GM21786 (cell line): ENCODE data around the gene SLC2A2.
"Not testable (repeated sequence)": the region's sequence is repeated elsewhere in the genome, so short reads cannot be mapped to it uniquely, and the experiment has no call there.

Source experiments
- ATAC-seq: cut with Tn5 transposase; IDR thresholded peaks from one replicate; pipeline ENCODE4 v1.9.1; 2021; ENCODE audit not compliant: unreplicated experiment

Gene SLC2A2

DNA sequence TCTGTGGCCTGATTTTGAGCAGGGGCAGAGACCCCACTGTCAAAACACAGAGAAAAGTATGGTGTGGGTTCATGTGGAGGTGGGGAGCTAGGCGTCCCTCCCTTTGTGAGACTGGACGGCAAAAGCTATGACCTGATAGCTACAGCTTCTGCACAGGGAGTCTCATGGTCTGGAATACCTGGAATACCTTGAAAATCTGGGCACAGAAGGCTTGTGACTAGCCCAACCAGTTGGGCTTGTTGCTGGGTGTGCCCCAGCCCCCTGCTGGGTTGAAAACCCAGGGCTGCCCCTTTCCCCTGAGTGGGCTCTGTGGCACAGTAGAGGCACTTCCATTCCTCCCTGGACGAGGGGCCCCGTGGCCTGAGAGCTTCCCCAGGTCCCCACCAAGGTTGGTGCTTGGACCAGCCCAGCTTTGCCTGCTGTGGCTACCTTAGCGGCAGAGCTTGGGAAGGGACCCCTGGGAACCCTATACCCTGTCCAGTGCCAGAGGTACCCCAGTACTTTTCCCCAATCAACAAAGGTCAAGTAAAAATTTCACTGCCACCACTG is 37.3 kb downstream of the SLC2A2 start:
- ATAC-seq: no peak

DNA sequence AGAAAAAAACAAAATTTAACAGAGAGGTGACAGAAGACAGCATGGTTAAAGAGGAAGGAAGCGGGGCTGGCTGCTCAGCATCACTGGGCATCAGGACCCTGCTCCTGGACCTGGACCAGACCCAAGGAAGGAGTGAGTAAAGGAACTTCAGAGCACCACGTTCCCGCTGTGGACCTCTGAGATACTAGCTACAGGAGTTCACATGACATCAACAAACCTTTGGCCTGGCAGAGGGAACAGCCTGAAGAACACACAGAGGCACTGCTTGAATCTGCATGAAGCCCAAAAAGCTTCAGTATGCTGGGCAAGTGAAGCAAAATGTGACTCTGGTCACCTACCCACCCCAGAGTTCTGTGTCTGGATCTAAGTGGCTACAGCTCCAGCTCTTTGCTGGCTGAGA is 38.1 kb downstream of the SLC2A2 start:
- no peak for ATAC-seq

DNA sequence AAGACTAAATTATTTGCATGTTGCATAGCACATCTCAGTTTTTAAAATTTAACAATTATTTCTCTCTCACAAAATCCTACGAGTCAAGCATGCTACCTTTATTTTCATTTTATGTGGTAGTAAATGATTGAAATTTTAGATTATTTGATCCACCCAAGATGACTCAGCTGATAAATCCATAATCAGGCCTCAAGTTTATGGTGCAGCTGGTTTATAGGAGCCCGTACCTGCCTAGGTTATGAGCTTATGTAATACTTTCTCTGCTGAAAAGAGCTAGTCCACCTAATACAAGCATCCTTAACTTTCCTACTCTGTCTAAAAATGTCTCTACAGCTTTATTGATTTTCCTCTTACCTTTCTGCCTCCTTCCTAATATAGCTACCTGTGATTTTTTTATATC is 41.2 kb downstream of the SLC2A2 start:
- no peak for ATAC-seq

DNA sequence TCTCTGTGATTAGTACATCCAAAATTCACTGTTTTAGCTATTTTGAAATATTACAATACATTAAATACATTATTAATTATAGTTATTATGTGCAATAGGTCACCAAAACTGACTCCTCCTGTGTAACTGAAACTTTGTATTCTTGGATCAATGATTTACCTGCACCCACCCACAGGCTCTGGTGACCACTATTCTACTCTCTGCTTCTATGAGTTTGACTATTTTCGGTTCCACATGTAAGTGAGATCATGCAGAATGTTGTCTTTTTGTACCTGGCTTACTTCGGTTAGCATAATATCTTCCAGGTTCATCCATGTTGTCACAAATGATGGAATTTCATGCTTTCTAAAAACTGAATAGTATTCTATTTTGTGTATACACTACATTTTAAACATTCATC is 43.8 kb downstream of the SLC2A2 start:
- peak; percentile 97 for ATAC-seq

DNA sequence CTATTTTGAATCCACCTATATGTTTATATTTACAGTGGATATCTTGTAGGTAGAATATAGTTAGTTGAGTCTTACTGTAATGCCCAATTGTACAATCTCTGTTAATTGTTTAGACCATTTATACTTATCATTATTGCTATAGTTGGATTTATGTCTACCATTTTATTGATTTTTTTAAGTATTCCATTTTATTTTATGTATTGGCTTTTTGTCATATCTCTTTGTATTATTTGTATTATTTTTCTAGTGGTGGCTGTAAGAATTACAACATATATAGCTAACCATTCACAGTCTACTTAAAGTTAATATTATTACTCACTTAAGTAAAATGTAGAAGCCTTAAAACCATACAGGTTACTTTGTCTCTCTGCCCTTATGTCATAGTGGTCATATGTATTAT is 46.1 kb downstream of the SLC2A2 start:
- no peak for ATAC-seq

DNA sequence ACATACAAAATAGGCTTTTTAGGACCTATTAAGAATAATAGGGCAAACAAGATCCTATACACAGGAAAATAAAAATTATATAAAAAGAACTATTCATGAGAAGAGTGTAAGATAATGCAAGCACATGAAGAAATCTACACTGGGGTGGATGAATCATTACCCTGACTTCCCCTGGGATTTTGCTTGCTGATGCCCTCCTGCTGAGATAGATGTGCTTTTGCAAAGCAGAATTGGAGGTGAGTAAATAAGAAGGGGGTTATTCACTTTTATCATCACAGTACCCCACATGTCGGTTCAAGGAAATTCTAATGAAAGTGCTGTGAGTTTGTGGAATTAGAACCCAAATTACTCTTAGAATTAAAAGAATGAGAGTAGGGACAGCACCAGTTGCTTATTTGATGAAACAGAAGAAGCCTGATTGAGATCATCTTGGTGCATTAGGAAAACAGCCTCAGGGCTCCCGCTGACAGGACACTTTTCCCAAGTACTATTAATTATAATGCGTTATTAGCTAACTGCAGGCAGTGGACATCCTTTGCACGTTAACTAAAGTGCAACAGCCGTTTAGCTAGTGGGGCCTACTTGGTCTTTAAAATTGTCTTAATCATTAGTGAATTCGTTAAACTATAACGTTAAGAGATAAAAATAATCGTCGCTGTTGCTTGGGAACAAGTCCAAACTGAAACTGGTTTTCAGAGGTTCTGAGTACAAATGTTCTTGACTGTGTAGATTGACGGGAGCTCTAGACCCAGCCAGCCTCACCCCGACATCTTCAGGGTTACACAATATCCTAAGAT is 48.4 kb downstream of the SLC2A2 start:
- no peak for ATAC-seq

DNA sequence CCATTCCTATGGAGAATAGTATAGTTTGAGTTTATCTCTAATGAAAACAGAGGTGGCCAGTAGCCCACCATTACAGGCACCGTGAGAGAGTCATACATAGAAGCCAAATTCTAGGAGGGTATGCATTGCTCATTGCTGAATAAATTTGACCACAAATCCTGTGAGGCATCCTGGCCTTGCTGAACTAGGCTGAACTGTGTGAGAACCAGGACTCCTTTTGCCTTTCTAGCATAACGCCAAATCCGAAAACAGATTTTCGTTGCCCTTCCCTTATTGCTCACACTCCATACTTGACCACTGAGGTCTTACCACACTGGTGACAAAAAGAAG is 50.4 kb downstream of the SLC2A2 start:
- no peak for ATAC-seq

DNA sequence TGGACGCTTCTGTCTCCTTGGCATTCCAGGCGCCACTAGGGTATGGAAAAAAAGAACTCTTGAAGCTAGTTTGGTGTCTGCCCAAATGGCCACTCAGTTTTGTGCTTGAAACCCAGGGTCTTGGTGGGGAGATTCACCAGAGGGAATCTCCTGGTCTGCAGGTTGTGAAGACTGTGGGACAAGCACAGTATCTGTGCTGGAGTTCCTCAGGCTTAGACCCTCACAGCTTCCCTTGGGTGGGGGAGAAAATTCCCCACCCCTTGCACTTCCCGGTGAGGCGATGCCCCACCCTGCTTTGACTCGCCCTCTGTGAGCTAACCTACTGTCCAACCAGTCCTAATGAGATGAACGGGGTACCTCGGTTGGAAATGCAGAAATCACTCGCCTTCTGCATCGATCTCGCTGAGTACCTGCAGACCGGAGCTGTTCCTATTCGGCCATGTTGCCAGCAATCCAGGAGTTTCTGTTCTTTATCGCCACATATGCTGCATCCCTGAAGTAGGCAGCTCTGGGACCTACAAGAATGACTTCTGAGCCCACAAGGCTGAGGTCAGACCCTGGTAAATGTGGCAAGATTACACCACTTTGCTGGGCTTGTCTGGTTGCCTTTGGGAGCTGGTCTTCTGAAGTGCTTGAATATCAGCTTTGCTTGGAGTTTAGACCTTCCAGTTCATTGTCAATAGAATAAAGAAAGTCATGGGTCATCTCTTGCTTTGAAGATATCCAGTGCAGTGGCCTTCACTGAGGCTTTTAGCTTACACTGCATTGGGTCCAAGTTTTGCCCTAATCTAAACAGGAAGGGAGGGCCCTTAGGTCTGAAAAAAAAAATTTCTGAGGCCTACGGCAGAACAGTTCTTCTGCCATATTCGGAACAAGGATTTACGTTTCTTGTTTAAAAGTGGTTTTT is 51.0 kb downstream of the SLC2A2 start:
- ATAC-seq: no peak

DNA sequence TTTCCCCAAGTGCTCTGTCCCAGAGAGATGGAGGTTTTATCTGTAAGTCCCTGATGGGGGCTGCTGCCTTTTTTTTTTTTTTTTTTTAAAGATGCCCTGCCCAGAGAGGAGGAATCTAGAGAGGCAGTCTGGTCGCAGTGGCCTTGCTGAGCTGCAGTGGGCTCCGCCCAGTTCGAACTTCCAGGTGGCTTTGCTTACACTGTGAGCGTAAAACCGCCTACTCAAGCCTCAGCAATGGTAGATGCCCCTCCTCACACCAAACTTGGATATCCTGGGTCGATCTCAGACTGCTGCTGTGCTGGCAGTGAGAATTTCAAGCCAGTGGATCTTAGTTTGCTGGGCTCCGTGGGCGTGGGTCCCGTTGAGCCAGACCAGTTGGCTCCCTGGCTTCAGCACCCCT is 51.6 kb downstream of the SLC2A2 start:
- no peak for ATAC-seq

DNA sequence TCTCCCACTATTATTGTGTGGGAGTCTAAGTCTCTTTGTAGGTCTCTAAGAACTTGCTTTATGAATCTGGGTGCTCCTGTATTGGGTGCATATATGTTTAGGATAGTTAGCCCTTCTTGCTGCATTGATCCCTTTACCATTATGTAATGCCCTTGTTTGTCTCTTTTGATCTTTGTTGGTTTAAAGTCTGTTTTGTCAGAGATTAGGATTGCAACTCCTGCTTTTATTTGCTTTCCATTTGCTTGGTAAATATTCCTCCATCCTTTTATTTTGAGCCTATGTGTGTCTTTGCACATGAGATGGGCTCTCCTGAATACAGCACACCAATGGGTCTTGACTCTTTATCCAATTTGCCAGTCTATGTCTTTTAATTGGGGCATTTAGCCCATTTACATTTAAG is 53.6 kb downstream of the SLC2A2 start:
- not testable (repeated sequence) for ATAC-seq

DNA sequence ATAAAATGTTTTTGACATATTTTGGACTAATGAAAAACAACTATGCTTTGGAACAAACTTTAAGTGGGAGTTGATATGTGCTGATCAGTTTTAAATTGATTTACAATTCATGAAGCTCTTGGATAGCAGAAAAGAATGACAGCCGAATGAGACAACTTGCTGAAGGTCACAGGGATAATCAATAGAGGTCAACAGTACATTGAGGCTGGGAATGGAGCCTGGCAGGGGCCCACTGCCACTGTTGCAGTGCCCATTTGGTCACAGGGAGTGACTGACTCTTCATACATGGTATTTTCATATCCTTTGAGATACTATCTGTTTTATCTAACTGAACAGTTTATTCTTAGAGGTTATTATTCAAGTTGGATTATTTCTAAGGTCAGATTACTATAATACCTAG is 59.4 kb downstream of the SLC2A2 start:
- no peak for ATAC-seq

DNA sequence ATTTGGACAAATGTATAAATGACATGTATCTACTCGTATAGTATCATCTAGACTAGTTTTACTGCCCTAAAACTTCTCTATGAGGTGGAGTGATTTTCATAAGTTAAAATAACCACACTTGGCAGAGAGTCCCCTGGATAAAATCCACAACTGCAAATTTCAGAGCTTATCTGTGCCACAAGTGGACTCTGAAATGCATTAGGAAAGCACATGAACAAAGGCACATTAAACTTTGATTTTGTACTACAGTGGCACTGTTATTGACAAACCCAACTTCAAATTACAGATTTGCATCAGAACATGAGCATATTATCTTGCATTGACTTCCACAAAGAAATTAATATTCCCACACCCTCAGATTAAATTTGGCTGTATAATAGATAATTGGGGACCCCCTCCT is 60.0 kb downstream of the SLC2A2 start:
- ATAC-seq: no peak

DNA sequence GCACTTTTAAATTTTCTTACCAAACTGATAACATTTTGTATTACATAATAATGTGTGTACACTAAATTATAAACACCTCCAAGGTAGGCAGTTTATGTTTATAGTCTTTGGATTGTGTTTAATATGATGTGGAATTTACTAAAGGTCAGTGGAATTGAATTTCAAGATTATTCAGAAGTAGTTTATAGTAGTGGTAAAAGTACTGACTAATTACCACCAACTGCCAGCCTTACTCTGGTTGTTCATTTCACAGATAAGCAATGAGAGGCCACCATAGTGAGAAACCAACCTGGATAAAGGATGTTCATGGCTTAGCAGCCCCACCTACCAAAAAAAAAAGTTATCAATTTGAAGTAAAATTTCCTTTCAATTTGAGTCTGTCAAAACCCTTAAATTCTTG is 64.1 kb downstream of the SLC2A2 start:
- no peak for ATAC-seq

DNA sequence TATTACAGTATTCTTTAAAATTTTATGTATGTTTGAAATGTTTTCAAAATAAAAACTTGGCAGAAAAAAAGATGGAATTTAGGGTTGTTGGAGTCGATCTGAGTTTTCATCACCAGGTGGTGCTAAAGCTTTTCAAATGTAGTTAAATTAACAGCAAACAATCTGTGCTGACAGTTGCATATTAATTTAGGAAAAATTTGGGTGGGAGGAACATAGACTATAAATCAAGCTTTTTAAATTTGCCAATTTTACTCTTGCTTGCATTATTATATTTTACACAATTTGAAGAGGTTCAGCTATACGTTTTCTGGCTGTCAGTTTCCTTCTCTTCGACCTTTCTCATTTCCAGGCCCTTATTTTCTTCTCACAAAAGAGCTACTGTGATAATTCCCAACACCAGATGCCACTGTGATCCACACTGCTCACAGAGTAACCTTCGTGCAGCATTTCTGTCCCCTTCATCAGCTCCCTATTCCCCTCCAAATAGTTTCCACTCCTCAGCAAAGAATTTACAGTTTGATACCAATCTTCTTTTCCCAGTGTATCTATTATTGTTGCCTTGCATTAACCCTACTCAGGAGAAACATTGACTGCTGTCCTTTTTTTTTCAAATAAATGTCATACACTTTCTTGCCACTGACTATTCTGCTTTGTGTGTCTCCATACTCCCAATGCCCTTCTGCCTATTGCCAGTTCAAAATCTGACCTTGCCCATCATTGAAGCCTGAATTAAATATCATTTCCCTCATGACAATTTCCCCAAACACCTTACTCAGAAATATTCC is 64.7 kb downstream of the SLC2A2 start:
- no peak for ATAC-seq

DNA sequence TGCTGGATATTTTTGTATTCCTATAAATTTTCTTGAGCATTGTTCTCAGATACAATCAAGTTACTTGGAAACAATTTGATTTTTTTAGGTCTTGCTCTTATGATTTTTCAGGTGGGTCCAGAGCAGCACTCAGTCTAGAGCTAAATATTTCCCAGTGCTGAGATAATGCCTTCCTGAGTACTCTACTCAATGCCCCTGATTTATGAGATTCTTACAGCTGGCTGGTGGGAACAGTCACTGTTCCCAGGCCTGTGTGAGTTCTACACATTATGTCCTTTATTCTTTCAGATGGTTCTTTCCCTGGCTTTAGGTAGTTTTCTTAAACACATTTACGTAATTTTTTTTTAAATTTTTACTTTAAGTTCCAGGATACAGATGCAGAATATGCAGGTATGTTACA is 67.1 kb downstream of the SLC2A2 start:
- ATAC-seq: no peak

DNA sequence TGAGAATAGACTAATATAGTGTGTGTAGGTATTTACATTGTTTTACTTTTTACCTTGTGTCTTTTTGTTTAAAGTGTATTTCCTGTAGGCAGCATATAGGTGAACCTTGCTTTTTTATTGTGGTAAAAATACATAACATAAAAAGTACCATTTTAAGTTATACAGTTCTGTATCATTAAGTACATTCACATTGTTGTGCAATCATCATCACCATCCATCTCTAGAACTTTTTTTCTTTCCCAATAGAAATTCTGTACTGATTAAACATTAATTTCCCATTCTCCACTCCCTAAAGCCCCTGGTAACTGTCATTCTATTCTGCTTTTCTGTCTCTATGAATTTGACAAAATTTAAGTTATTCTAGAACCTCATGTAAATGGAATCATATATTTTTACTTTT is 69.9 kb downstream of the SLC2A2 start:
- ATAC-seq: no peak

DNA sequence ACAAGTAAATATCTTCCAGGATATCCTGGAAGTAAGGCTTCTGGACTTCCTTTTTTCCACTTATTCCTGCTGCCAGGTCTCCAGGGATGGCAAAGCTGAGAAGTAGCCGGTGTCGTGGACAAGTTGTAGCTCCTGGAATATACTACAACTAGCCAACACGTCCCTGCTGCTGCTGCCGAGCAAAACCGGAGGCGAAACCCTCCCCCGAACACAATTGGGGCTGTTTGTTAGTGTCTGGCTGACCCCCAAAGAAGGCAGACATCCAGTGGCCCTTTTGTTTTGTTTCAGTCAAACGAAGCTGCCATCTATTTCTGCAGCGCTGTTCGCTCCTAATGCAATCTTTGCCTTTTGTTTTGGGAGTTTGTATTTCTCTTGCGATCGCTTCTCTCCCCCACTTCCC is 72.8 kb downstream of the SLC2A2 start:
- no peak for ATAC-seq

DNA sequence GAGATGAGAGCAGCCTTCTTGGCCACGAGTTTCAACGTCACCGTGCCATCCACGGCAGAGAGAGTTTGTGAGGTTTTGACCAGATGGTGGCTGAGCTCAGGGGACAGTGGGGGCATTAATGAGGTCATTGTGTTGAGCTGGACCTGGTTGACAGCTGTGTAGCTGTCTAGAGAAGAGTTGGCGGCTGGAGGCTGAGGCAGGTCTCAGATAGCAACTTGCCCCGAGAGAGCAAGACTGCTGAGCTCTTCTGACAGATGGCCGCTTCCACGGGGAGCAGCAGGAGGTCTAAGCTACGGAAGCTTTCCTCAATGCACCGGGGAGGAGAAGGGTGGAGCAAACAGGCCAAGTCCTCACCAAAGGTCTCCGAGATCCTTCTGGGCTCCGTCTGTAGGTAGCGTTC is 73.3 kb downstream of the SLC2A2 start:
- no peak for ATAC-seq

DNA sequence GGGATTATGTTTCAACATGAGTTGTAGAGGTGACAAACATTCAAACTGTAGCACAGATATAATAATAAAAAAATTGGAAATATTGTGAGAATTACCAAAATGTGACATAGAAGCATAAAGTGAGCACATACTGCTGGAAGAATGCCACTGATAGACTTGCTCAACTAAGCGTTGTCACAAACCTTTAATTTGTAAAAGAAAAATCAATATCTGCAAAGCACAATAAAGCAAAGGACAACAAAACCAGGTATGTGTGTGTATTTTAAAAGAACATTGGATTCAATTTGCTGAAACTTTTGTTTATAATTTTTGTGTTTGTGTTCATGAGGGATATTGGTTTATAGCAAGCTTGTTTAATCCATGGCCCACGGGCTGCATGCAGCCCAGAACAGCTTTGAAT is 77.3 kb downstream of the SLC2A2 start:
- ATAC-seq: no peak

DNA sequence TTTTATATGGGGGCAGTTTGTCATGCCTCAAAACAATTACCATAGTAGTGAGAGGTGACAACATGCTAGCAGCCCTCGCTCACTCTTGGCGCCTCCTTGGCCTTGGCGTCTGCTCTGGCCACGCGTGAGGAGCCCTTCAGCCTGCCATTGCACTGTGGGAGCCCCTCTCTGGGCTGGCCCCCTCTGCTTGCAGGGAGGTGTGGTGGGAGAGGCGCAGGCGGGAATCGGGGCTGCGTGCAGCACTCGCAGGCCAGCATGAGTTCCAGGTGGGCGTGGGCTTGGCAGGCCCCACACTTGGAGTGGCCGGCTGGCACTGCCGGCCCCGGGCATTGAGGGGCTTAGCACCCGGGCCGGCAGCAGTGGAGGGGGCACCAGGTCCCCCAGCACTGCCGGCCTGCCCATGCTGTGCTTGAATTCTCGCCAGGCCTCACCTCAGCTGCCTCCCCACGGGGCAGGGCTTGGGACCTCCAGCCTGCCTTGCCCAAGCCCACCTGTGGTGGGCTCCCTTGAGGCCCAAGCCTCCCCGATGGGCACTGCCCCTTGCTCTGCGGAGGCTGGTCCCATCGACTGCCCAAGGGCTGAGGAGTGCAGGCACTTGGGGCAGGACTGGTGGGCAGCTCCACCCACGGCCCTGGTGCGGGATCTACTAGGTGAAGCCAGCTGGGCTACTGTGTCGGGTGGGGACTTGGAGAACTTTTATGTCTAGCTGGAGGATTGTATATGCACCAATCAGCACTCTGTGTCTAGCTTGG is 79.3 kb downstream of the SLC2A2 start:
- ATAC-seq: no peak
